Measurements from ENCODE around the gene RASD2.

Gene RASD2

DNA sequence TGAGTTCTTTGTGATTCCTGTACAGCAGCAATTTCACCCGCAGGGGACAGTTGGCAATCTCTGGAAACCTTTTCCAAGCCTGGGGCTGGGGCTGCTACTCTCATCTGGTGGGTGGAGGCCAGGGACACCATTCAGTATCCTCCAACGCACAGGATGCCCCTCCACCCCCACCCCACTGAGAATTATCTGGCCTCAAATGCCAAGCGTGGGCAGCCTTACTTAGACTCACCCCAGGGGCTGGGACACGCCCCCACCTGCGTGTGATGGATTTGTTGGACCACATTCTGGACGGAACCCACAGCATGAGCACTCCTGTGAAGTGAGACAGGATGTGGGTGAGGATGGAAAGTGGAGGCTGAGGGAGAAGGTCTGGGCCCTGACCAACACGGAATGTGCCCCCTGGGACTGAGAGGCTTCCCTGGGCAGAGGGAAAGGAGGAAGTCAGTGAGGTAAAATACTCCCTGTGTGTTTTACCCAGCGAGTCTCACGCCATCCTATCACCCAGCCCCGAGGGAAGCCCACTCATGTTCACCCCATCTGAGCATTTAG is 13.7 kb downstream of the RASD2 start:
- Histone ChIP-seq H3K4me3 (ENCODE audit: low read length) (no peak overlapping the region), H3K9me3 (ENCODE audit: insufficient read depth, low read depth, low read length) (no peaks in the 10 kb centered on the region), H3K9ac (ENCODE audit: low read depth, low read length) (no peak overlapping the region), H3K4me1 (ENCODE audit: insufficient read depth, low read length) (no peaks in the 10 kb centered on the region; the same call in 1 of the 2 replicates), H3K27me3 (ENCODE audit: insufficient read depth, low read length) (no peaks in the 10 kb centered on the region), H3K27ac (ENCODE audit: low read length) (no peak overlapping the region), H3K36me3 (ENCODE audit: insufficient read depth, low read depth, low read length) (no peaks in the 10 kb centered on the region)

DNA sequence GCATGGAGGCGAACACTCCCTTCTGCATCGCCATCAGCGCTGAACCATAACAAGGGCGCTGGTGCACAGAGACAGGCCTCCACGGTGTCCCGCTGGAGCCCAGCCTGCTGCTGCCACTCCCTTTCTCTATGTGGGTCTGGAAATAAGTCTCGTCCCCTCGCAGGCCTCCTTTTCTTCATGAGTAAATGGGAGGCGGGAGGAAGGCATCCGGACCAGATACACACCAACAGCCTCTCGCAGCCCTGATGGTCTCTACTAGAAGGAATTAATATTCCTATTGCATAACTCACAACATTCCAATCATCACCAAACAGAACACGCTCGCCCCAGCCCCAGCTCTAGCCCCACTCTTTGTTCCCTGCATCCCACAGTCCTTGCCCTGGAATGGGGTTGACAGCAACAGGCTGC is 14.9 kb downstream of the RASD2 start:
- no peak overlapping the region for H3K4me3 ChIP-seq (ENCODE audit: low read length)

DNA sequence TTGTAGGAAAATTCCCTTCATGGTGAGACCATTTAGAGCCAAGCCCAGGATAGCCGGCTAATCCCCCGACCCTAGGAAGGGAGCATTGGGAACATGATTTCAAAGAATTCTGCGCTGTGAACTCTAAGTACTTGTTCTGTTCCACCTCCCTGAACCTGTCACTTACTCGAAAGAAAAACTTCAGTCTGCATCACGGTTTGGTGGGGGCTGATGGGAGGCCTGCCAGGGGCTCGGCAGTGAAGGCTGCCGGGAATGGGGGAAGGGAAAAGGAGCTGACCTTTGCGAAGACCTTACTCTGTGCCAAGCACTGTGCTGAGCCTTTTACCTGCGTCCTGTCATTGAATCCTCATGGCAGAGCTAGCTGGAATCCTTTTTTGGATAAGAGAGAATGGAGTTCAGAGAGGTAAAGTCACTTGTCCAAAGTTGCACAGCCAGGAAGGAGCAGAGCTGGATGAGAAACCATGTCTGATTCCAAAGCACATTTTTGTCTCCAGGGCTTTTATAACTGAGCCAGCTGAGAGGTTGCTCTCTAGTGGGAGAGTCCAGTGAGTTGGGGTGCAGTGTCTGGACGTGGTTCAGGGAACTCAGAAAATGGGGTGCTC is 15.4 kb downstream of the RASD2 start:
- H3K4me1 ChIP-seq (ENCODE audit: insufficient read depth, low read length), result no peaks in the 10 kb centered on the region; the same call in 1 of the 2 replicates
- H3K27me3 ChIP-seq (ENCODE audit: insufficient read depth, low read length), result no peaks in the 10 kb centered on the region

More for the DNA sequence above, 14.9 kb downstream of the RASD2 start:
- no peaks in the 10 kb centered on the region for H3K9me3 ChIP-seq (ENCODE audit: insufficient read depth, low read depth, low read length)
- H3K9ac ChIP-seq (ENCODE audit: low read depth, low read length), result no peak overlapping the region
- no peaks in the 10 kb centered on the region for H3K36me3 ChIP-seq (ENCODE audit: insufficient read depth, low read depth, low read length)
- no peak overlapping the region for H3K27ac ChIP-seq (ENCODE audit: low read length)
- no peaks in the 10 kb centered on the region; the same call in 1 of the 2 replicates for H3K4me1 ChIP-seq (ENCODE audit: insufficient read depth, low read length)
- H3K27me3 ChIP-seq (ENCODE audit: insufficient read depth, low read length), result no peaks in the 10 kb centered on the region

DNA sequence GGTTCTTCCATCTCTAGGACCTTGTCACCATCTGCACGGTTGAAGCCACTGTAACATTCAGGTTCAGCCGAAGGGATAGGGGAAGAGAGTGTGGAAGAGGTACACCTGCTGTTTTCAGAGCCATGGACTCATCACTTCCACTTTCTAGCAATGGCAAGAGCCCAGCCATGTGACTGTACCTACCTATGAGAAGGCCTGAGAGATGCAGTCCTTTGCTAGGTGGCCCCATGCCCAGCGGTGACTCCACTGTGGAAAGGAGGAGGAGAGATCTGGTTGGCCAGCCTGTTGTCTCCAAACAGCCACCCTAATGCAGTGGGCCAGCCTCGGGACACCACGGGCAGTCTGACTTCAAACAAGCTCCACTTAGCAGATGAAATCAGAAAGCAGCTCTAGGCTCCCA is 16.0 kb downstream of the RASD2 start:
- Histone ChIP-seq H3K9me3 (ENCODE audit: insufficient read depth, low read depth, low read length) (no peaks in the 10 kb centered on the region), H3K4me3 (ENCODE audit: low read length) (no peak overlapping the region), H3K9ac (ENCODE audit: low read depth, low read length) (no peak overlapping the region), H3K27ac (ENCODE audit: low read length) (no peak overlapping the region), H3K4me1 (ENCODE audit: insufficient read depth, low read length) (no peaks in the 10 kb centered on the region; the same call in 1 of the 2 replicates), H3K27me3 (ENCODE audit: insufficient read depth, low read length) (no peaks in the 10 kb centered on the region), H3K36me3 (ENCODE audit: insufficient read depth, low read depth, low read length) (no peaks in the 10 kb centered on the region)

More for the DNA sequence above, 15.4 kb downstream of the RASD2 start:
- Histone ChIP-seq H3K9me3 (ENCODE audit: insufficient read depth, low read depth, low read length) (no peaks in the 10 kb centered on the region), H3K9ac (ENCODE audit: low read depth, low read length) (no peak overlapping the region), H3K36me3 (ENCODE audit: insufficient read depth, low read depth, low read length) (no peaks in the 10 kb centered on the region), H3K4me3 (ENCODE audit: low read length) (no peak overlapping the region), H3K27ac (ENCODE audit: low read length) (no peak overlapping the region)

DNA sequence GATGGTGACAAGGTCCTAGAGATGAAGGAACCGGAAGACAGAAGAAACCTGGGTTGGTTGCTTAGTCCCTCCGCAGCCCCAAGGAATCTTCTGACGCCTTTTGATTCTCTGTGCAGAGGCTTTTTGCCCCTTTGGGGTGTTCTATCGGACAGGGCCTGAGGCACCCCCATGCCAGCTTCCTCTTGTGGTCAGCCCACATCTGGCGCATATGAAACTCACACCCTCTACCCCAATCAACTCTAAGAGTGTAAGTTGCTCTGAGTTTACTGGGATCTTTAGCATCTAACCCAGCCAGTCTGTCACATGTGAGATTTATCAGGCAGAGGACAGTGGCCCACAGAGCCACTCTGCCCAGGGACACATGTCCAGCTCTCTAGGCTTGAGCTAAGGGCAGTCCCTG is 17.4 kb downstream of the RASD2 start:
- H3K9ac ChIP-seq (ENCODE audit: low read depth, low read length), result no peak overlapping the region

DNA sequence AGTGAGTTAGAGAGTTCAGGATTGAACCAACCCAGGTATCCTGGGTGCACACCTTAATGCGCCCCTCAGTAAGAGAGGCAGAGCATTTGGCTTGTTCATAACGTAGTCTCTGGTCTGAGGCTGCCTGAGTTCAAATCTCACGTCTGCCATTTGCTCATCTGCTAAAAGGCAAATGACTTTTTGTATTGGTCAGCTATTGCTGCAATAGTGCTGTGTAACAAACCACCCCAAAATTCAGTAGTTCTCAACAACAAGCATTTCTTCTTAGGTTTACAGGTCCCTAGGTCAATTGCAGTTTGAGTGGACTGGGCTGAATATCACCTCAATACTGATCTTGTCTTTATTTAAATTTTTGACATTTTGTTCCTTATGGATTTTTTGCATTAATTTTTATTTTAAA is 18.1 kb downstream of the RASD2 start:
- H3K36me3 ChIP-seq (ENCODE audit: insufficient read depth, low read depth, low read length), result no peaks in the 10 kb centered on the region
- H3K27me3 ChIP-seq (ENCODE audit: insufficient read depth, low read length), result no peaks in the 10 kb centered on the region
- no peaks in the 10 kb centered on the region for H3K9me3 ChIP-seq (ENCODE audit: insufficient read depth, low read depth, low read length)
- H3K4me1 ChIP-seq (ENCODE audit: insufficient read depth, low read length), result peaks cover 7% of the 10 kb centered on the region
- H3K27ac ChIP-seq (ENCODE audit: low read length), result no peak overlapping the region
- H3K4me3 ChIP-seq (ENCODE audit: low read length), result no peak overlapping the region
- no peak overlapping the region for H3K9ac ChIP-seq (ENCODE audit: low read depth, low read length)

More for the DNA sequence above, 17.4 kb downstream of the RASD2 start:
- Histone ChIP-seq H3K27ac (ENCODE audit: low read length) (no peak overlapping the region), H3K4me1 (ENCODE audit: insufficient read depth, low read length) (peaks cover 3% of the 10 kb centered on the region), H3K36me3 (ENCODE audit: insufficient read depth, low read depth, low read length) (no peaks in the 10 kb centered on the region), H3K27me3 (ENCODE audit: insufficient read depth, low read length) (no peaks in the 10 kb centered on the region), H3K4me3 (ENCODE audit: low read length) (no peak overlapping the region), H3K9me3 (ENCODE audit: insufficient read depth, low read depth, low read length) (no peaks in the 10 kb centered on the region)

DNA sequence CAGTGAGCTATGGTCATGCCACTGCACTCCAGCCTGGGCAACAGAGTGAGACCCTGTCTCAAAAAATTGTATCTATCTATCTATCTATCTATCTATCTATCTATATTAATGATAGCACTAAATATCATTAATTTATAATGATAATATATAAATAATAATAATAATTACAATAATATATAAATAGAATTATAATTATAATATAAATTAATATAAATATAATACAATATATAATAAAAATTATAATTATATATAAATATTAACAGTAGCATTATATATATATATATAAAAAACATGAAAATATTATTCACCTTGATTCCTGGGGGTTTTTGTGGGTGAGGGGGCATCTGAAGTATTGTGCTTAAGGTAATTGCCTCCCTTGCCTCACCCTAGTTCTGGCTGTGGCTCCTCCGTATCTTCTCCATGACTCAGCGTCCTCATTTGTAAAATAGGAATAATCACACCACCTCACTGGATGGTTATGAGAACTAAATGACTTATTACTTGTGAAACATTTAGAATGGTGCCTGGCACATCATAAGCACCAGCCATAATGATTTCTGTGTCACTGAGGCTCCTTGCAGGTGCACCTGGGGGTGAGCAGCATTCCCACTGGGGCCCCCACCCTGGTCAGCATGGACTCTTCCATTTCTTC is 18.8 kb downstream of the RASD2 start:
- Histone ChIP-seq H3K4me3 (ENCODE audit: low read length) (no peak overlapping the region), H3K36me3 (ENCODE audit: insufficient read depth, low read depth, low read length) (no peaks in the 10 kb centered on the region), H3K9ac (ENCODE audit: low read depth, low read length) (no peak overlapping the region), H3K27me3 (ENCODE audit: insufficient read depth, low read length) (no peaks in the 10 kb centered on the region), H3K9me3 (ENCODE audit: insufficient read depth, low read depth, low read length) (no peaks in the 10 kb centered on the region), H3K4me1 (ENCODE audit: insufficient read depth, low read length) (peaks cover 7% of the 10 kb centered on the region), H3K27ac (ENCODE audit: low read length) (no peak overlapping the region)

DNA sequence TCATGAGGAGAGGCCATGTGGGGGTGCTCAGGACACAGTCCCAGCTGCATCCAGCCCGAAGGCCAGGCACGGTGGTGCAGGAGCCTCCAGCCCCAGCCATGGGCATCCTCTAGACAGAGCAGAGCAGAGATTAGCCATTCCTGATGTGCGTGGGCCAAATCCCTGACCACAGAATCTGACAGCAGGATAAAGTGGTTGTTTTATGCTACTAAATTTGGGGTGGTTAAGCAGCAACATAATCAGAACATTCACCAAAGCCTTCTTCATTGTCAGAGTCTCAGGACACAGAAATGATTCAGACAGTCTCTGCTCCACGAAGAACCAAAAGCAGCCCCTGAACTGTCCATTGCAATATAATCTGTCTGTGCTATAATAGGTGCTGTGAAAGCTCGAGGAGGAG is 19.7 kb downstream of the RASD2 start:
- Histone ChIP-seq H3K4me1 (ENCODE audit: insufficient read depth, low read length) (peaks cover 7% of the 10 kb centered on the region), H3K9ac (ENCODE audit: low read depth, low read length) (no peak overlapping the region), H3K4me3 (ENCODE audit: low read length) (no peak overlapping the region), H3K36me3 (ENCODE audit: insufficient read depth, low read depth, low read length) (no peaks in the 10 kb centered on the region), H3K27me3 (ENCODE audit: insufficient read depth, low read length) (no peaks in the 10 kb centered on the region; the same call in 1 of the 2 replicates), H3K9me3 (ENCODE audit: insufficient read depth, low read depth, low read length) (no peaks in the 10 kb centered on the region), H3K27ac (ENCODE audit: low read length) (no peak overlapping the region)

DNA sequence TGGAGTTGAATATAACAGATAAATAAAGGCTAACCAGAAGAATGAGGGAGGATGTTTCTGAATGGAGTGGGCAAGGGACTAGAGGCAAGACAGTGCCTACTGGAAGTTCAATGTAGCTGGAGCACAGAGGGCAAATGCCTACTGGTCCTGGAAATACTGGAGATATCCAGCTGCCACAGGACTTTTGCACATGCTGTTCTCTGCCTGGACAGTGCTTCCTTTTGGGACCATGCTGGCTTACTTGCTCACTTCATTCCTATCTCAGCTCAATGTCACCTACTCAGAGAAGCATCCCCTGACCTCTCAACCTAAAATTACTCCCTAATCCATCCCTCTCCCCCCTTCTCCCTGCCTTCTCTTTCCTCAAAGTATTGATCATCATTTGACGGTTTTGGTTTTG is 20.2 kb downstream of the RASD2 start:
- no peaks in the 10 kb centered on the region; the same call in 1 of the 2 replicates for H3K27me3 ChIP-seq (ENCODE audit: insufficient read depth, low read length)
- H3K9me3 ChIP-seq (ENCODE audit: insufficient read depth, low read depth, low read length), result no peaks in the 10 kb centered on the region
- H3K36me3 ChIP-seq (ENCODE audit: insufficient read depth, low read depth, low read length), result no peaks in the 10 kb centered on the region
- H3K27ac ChIP-seq (ENCODE audit: low read length), result no peak overlapping the region
- peaks cover 7% of the 10 kb centered on the region for H3K4me1 ChIP-seq (ENCODE audit: insufficient read depth, low read length)
- no peak overlapping the region for H3K4me3 ChIP-seq (ENCODE audit: low read length)
- H3K9ac ChIP-seq (ENCODE audit: low read depth, low read length), result no peak overlapping the region

DNA sequence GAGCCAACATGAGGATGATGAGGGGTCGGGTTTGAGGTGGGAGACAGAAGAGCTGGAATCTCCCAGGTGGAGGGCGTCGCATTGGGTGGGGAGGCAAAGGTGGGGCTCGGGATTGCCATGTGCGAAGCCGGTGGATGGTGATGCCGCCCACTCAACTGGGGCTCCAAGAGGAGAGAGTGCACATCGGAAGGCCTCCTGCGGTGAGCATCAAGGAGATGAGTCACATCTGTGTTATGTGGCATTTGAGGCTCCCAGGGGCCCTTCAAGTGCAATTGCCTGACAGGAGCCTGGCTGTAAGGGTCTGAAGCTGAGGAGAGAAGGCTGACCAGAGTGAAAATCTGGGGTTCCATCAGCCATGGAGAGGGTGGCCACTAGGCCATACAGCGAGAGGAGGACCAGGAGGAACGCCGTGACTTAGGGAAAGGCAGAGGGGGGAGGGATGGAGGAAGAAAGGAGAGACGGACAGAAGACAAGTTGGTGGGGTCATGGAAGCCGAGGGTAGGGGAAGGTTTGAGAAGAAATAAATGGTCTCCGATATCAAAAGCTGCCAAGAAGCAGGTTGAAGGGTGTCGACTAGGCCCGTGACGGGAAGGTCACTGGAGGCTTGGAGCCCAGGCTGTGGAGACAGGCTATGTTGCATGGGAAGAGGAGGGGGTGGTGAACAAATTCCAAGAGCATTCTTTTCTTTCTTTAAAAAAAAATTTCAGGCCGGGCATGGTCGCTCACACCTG is 21.3 kb downstream of the RASD2 start:
- no peak overlapping the region for H3K4me3 ChIP-seq (ENCODE audit: low read length)
- H3K9ac ChIP-seq (ENCODE audit: low read depth, low read length), result no peak overlapping the region
- no peaks in the 10 kb centered on the region for H3K36me3 ChIP-seq (ENCODE audit: insufficient read depth, low read depth, low read length)
- no peaks in the 10 kb centered on the region for H3K9me3 ChIP-seq (ENCODE audit: insufficient read depth, low read depth, low read length)
- no peaks in the 10 kb centered on the region; the same call in 1 of the 2 replicates for H3K27me3 ChIP-seq (ENCODE audit: insufficient read depth, low read length)
- peaks cover 7% of the 10 kb centered on the region for H3K4me1 ChIP-seq (ENCODE audit: insufficient read depth, low read length)
- no peak overlapping the region for H3K27ac ChIP-seq (ENCODE audit: low read length)

DNA sequence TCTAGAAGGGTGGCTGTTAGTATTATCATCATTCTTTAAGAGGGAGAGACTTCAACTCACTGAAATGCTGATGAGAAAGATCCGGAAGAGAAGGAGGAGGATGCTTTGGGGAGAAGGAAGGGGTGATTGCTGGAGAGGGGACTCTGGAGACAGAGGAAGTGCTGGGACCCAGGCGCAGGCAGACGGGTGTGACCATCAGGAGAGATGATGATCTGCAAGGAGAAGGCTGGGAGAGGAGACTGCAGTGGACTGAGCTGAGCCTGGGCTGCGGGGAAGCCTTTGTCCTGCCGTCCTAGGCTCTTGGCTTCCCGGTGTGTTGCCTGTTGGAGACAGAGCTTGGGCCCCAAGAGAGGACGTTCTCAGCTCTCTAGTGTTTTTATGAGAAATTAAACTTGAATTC is 22.6 kb downstream of the RASD2 start:
- no peak overlapping the region for H3K4me3 ChIP-seq (ENCODE audit: low read length)
- no peak overlapping the region for H3K9ac ChIP-seq (ENCODE audit: low read depth, low read length)
- no peak overlapping the region for H3K27ac ChIP-seq (ENCODE audit: low read length)
- no peaks in the 10 kb centered on the region for H3K9me3 ChIP-seq (ENCODE audit: insufficient read depth, low read depth, low read length)
- H3K27me3 ChIP-seq (ENCODE audit: insufficient read depth, low read length), result no peaks in the 10 kb centered on the region; the same call in 1 of the 2 replicates
- H3K36me3 ChIP-seq (ENCODE audit: insufficient read depth, low read depth, low read length), result no peaks in the 10 kb centered on the region
- peaks cover 7% of the 10 kb centered on the region for H3K4me1 ChIP-seq (ENCODE audit: insufficient read depth, low read length)
